ENCODE data around the gene PLEKHA3. TPM values are rescaled to one million over a fixed set of nuclear protein-coding genes. Genes with fewer than 3 reads are reported as not detected.
"Not testable (repeated sequence)": the region's sequence is repeated elsewhere in the genome, so short reads cannot be mapped to it uniquely, and the experiment has no call there.

Gene PLEKHA3
- polyA plus RNA-seq, 4 donors = 2.9 to 13.1 (median 3.7) TPM

DNA sequence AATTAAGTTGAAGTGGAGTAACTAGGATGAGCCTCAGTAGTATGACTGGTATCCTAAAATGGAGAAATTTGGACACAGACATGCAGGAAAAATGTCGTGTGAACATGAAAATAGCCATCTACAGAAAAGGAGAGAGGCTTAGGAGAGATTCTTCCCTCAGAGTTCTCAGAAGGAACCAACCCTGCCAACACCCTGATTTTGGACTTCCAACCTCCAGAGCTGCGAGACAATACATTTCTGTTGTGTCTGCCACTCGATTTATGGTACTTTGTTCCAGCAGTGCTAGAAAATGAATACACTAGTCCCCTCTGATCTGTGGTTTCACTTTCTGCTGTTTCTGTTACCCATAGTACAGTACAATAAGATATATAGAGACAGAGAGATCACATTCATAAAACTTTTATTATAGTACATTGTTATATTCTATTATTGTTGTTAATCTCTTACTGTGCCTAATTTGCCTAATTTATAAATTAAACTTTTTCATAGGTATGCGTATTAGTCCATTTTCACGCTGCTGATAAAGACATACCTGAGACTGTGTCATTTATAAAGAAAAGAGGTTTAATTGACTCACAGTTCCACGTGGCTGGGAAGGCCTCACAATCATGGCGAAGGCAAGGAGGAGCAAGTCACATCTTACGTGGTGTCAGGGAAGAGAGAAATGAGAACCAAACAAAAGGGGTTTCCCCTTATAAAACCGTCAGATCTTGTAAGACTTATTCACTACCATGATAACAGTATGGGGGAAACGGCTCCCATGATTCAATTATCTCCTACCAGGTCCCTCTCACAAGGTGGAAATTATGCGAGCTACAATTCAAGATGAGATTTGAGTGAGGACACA is 41.3 kb downstream of the PLEKHA3 start:
- no peaks in the 10 kb centered on the region for H3K4me1 ChIP-seq (ENCODE audit: control insufficient read depth in 3 of 3, insufficient read depth in 2 of 3, low read depth in 1 of 3, low read length in 2 of 3)
- 79 to 84% (median 81%) methylated on average over 11 of the region's 11 CpGs for WGBS, 3 donors
- no peak overlapping the region for H3K27ac ChIP-seq (ENCODE audit: low read depth in 1 of 3, low read length in 2 of 3)
- DNase-seq = no peak
- H3K36me3 ChIP-seq (ENCODE audit: control insufficient read depth in 3 of 3, insufficient read depth in 2 of 3, low read depth in 1 of 3, low read length in 3 of 3) = peaks cover 0 to 6% (median 5%) of the 10 kb centered on the region in 3 donors
- no peak for FAIRE-seq
- H3K4me3 ChIP-seq (ENCODE audit: low read depth in 1 of 3, low read length in 3 of 3) = no peak overlapping the region
- H3K9me3 ChIP-seq (ENCODE audit: control insufficient read depth in 2 of 2, insufficient read depth in 1 of 2, low read depth in 1 of 2, low read length in 1 of 2) = peaks cover 0 to 2% of the 10 kb centered on the region in 2 donors
- H3K27me3 ChIP-seq (ENCODE audit: control insufficient read depth in 3 of 3, insufficient read depth in 3 of 3, low read length in 3 of 3) = no peaks in the 10 kb centered on the region

DNA sequence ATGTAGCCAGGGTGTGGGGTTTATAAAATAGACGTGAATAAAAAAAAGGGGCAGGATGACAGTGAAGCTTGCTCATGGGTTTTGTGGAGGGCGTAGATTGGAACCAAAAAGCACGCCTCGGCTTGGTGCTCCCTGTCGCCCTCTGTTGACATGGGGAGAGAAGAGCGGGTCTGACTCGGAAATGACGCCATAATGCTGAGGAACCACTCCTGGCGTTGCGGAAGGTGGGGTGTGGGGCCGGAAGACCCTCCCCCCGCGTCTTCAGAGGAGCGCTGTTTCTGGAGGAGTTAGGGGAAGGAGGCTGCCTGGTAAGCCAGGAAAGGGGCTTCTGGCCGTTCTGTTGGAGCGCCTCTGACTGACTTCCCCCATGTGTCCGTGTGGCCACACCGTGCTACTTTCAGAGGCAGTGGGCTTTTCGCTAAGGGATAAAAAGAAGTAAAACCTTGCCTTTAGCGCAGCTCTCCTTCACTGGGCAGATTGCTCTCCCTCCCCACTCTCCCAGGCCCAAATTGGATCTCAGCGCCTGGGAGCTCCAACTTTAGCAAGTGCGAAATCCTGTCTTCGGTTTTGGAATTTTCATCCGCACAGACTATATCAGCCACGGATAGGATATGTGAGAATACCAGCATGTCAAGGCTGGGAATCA is 42.8 kb downstream of the PLEKHA3 start:
- no peaks in the 10 kb centered on the region for H3K4me1 ChIP-seq (ENCODE audit: control insufficient read depth in 3 of 3, insufficient read depth in 2 of 3, low read depth in 1 of 3, low read length in 2 of 3)
- DNase-seq = peak; percentile 81 to 89
- peaks cover 0 to 5% (median 4%) of the 10 kb centered on the region in 3 donors for H3K36me3 ChIP-seq (ENCODE audit: control insufficient read depth in 3 of 3, insufficient read depth in 2 of 3, low read depth in 1 of 3, low read length in 3 of 3)
- no peaks in the 10 kb centered on the region for H3K27me3 ChIP-seq (ENCODE audit: control insufficient read depth in 3 of 3, insufficient read depth in 3 of 3, low read length in 3 of 3)
- 12 to 19% (median 16%) methylated on average over 24 to 25 of the region's 25 CpGs for WGBS, 3 donors
- peaks cover 0 to 2% of the 10 kb centered on the region in 2 donors for H3K9me3 ChIP-seq (ENCODE audit: control insufficient read depth in 2 of 2, insufficient read depth in 1 of 2, low read depth in 1 of 2, low read length in 1 of 2)
- peak overlapping the region; percentile 60 to 87 (median 69) for H3K27ac ChIP-seq (ENCODE audit: low read depth in 1 of 3, low read length in 2 of 3)
- no peak for FAIRE-seq
- H3K4me3 ChIP-seq (ENCODE audit: low read depth in 1 of 3, low read length in 3 of 3) = peak overlapping the region; percentile 66 to 77 (median 74)

DNA sequence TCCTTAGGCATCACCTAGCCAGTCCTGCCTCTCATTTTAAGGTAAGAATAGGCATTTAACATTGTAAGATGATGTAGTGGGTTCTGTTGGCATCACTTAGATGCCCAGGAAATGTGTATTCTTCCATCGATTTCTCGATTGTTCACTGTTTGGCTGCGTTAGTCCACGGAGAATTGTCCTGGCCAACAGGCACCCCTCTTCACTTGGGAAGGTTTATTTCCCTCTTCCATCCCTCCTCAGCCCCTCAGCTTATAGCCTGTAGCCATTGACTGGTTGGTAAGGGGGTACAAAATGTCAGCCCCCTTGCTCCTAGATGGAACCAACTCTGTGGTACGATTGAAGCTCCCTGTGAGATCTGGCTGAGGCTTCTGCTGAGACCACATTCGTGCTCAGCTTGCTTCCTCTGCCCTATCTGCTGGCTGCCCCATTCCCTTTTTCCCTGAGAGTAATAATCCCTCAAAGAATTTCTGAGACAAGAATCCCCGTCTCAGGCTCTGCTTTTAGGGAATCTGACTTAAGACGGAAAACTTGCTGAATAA is 43.4 kb downstream of the PLEKHA3 start:
- Histone ChIP-seq H3K36me3 (ENCODE audit: control insufficient read depth in 3 of 3, insufficient read depth in 2 of 3, low read depth in 1 of 3, low read length in 3 of 3) (peaks cover 0 to 2% (median under 1%) of the 10 kb centered on the region in 3 donors), H3K4me1 (ENCODE audit: control insufficient read depth in 3 of 3, insufficient read depth in 2 of 3, low read depth in 1 of 3, low read length in 2 of 3) (no peaks in the 10 kb centered on the region), H3K4me3 (ENCODE audit: low read depth in 1 of 3, low read length in 3 of 3) (peak overlapping the region; percentile 66 to 77 (median 74)), H3K27me3 (ENCODE audit: control insufficient read depth in 3 of 3, insufficient read depth in 3 of 3, low read length in 3 of 3) (no peaks in the 10 kb centered on the region), H3K9me3 (ENCODE audit: control insufficient read depth in 2 of 2, insufficient read depth in 1 of 2, low read depth in 1 of 2, low read length in 1 of 2) (peaks cover 0 to 2% of the 10 kb centered on the region in 2 donors), H3K27ac (ENCODE audit: low read depth in 1 of 3, low read length in 2 of 3) (peak overlapping the region in 2 of 3 donors; percentile 69 to 87)
- WGBS, 3 donors = 24 to 33% (median 30%) methylated on average over 8 of the region's 8 CpGs
- DNase-seq = peak in 1 of 2 donors; percentile 7
- no peak for FAIRE-seq

DNA sequence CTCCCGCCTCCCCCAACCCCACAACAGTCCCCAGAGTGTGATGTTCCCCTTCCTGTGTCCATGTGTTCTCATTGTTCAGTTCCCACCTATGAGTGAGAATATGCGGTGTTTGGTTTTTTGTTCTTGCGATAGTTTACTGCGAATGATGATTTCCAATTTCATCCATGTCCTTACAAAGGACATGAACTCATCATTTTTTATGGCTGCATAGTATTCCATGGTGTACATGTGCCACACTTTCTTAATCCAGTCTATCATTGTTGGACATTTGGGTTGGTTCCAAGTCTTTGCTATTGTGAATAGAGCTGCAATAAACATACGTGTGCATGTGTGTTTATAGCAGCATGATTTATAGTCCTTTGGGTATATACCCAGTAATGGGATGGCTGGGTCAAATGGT is 44.8 kb downstream of the PLEKHA3 start:
- H3K27me3 ChIP-seq (ENCODE audit: control insufficient read depth in 3 of 3, insufficient read depth in 3 of 3, low read length in 3 of 3); H3K4me1 ChIP-seq (ENCODE audit: control insufficient read depth in 3 of 3, insufficient read depth in 2 of 3, low read depth in 1 of 3, low read length in 2 of 3); H3K36me3 ChIP-seq (ENCODE audit: control insufficient read depth in 3 of 3, insufficient read depth in 2 of 3, low read depth in 1 of 3, low read length in 3 of 3); DNase-seq; H3K9me3 ChIP-seq (ENCODE audit: control insufficient read depth in 2 of 2, insufficient read depth in 1 of 2, low read depth in 1 of 2, low read length in 1 of 2); FAIRE-seq; H3K4me3 ChIP-seq (ENCODE audit: low read depth in 1 of 3, low read length in 3 of 3); H3K27ac ChIP-seq (ENCODE audit: low read depth in 1 of 3, low read length in 2 of 3): not testable (repeated sequence)
- WGBS, 3 donors = 82 to 97% (median 89%) methylated on average over 1 to 4 of the region's 5 CpGs

DNA sequence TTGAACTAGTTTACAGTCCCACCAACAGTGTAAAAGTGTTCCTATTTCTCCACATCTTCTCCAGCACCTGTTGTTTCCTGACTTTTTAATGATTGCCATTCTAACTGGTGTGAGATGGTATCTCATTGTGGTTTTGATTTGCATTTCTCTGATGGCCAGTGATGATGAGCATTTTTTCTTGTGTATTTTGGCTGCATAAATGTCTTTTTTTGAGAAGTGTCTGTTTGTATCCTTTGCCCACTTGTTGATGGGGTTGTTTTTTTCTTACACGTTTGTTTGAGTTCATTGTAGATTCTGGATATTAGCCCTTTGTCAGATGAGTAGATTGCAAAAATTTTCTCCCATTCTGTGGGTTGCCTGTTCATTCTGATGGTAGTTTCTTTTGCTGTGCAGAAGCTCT is 45.2 kb downstream of the PLEKHA3 start:
- not testable (repeated sequence) for H3K27ac ChIP-seq (ENCODE audit: low read depth in 1 of 3, low read length in 2 of 3); FAIRE-seq; DNase-seq; H3K27me3 ChIP-seq (ENCODE audit: control insufficient read depth in 3 of 3, insufficient read depth in 3 of 3, low read length in 3 of 3); H3K9me3 ChIP-seq (ENCODE audit: control insufficient read depth in 2 of 2, insufficient read depth in 1 of 2, low read depth in 1 of 2, low read length in 1 of 2); H3K4me3 ChIP-seq (ENCODE audit: low read depth in 1 of 3, low read length in 3 of 3); H3K36me3 ChIP-seq (ENCODE audit: control insufficient read depth in 3 of 3, insufficient read depth in 2 of 3, low read depth in 1 of 3, low read length in 3 of 3); H3K4me1 ChIP-seq (ENCODE audit: control insufficient read depth in 3 of 3, insufficient read depth in 2 of 3, low read depth in 1 of 3, low read length in 2 of 3)
- WGBS, 3 donors = 83 to 100% (median 95%) methylated on average over 1 of the region's 1 CpG

DNA sequence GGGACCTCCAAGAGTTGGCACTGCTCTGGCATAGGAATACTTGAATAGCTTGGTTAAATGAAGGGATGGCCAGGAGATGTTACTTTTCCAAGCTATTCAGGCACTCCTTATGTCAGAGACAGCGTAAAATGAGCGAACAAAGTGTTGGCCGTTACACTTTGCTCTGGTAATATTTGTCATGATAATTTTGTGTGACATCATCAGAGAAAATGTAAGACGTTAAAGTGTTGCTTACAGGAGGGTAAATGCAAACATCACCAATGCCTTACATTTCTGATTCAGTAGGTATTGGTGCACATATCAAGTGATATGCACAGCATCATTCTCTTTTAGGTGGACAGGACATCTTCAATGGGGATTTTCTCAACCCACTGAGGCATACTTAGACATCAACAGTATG is 46.0 kb downstream of the PLEKHA3 start:
- DNase-seq = no peak
- WGBS, 3 donors = 94 to 97% (median 95%) methylated on average over 4 of the region's 4 CpGs
- Histone ChIP-seq H3K36me3 (ENCODE audit: control insufficient read depth in 3 of 3, insufficient read depth in 2 of 3, low read depth in 1 of 3, low read length in 3 of 3) (peaks cover 0 to 5% (median 0%) of the 10 kb centered on the region in 3 donors), H3K4me1 (ENCODE audit: control insufficient read depth in 3 of 3, insufficient read depth in 2 of 3, low read depth in 1 of 3, low read length in 2 of 3) (no peaks in the 10 kb centered on the region), H3K27ac (ENCODE audit: low read depth in 1 of 3, low read length in 2 of 3) (no peak overlapping the region), H3K27me3 (ENCODE audit: control insufficient read depth in 3 of 3, insufficient read depth in 3 of 3, low read length in 3 of 3) (no peaks in the 10 kb centered on the region), H3K9me3 (ENCODE audit: control insufficient read depth in 2 of 2, insufficient read depth in 1 of 2, low read depth in 1 of 2, low read length in 1 of 2) (peaks cover 0 to 2% of the 10 kb centered on the region in 2 donors), H3K4me3 (ENCODE audit: low read depth in 1 of 3, low read length in 3 of 3) (no peak overlapping the region)
- no peak for FAIRE-seq

DNA sequence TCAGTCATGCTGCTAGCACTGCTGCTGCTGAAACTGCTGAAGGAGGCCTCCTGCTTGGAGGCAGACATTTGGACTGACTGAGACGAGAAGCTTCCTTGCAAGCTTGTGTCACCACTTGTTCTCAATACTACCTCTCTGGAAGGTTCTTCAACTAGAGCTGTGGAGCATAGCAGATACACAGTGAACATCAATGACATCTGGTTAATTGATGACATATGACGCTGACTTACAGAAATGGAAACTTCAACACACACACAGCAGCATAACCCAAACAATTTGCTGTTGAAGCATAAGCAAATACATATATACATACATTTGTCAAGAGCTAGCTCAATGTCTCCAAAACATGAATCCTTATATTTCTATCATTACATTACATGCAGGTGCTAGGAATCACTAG is 47.3 kb downstream of the PLEKHA3 start:
- Histone ChIP-seq H3K36me3 (ENCODE audit: control insufficient read depth in 3 of 3, insufficient read depth in 2 of 3, low read depth in 1 of 3, low read length in 3 of 3) (peaks cover 0 to 16% (median 2%) of the 10 kb centered on the region in 3 donors), H3K4me1 (ENCODE audit: control insufficient read depth in 3 of 3, insufficient read depth in 2 of 3, low read depth in 1 of 3, low read length in 2 of 3) (no peaks in the 10 kb centered on the region), H3K9me3 (ENCODE audit: control insufficient read depth in 2 of 2, insufficient read depth in 1 of 2, low read depth in 1 of 2, low read length in 1 of 2) (peaks cover 0 to 2% of the 10 kb centered on the region in 2 donors), H3K27ac (ENCODE audit: low read depth in 1 of 3, low read length in 2 of 3) (no peak overlapping the region), H3K27me3 (ENCODE audit: control insufficient read depth in 3 of 3, insufficient read depth in 3 of 3, low read length in 3 of 3) (no peaks in the 10 kb centered on the region), H3K4me3 (ENCODE audit: low read depth in 1 of 3, low read length in 3 of 3) (no peak overlapping the region)
- no peak for DNase-seq
- FAIRE-seq = no peak
- 64 to 91% (median 85%) methylated on average over 2 of the region's 2 CpGs for WGBS, 3 donors

DNA sequence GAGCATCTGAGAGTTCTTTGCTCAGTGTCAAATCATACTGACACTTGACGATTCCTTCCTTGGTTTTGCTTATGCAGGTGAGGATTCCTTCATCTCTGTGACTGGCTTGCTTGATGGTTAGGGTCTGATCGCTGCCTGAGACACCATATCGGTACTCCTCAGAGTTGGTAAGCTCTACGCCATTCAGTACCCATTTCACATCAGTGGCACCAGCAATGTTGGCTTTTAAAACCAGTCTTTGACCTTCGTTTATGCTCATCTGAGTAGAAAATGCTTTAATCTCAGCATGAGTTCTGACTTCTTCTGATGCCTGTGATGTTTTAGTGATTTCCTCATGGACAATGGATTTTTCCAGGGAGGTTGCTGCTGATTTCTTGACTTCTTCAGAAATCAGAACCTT is 48.4 kb downstream of the PLEKHA3 start:
- Histone ChIP-seq H3K4me3 (ENCODE audit: low read depth in 1 of 3, low read length in 3 of 3) (no peak overlapping the region), H3K9me3 (ENCODE audit: control insufficient read depth in 2 of 2, insufficient read depth in 1 of 2, low read depth in 1 of 2, low read length in 1 of 2) (no peaks in the 10 kb centered on the region), H3K4me1 (ENCODE audit: control insufficient read depth in 3 of 3, insufficient read depth in 2 of 3, low read depth in 1 of 3, low read length in 2 of 3) (no peaks in the 10 kb centered on the region), H3K36me3 (ENCODE audit: control insufficient read depth in 3 of 3, insufficient read depth in 2 of 3, low read depth in 1 of 3, low read length in 3 of 3) (peaks cover 0 to 21% (median 4%) of the 10 kb centered on the region in 3 donors), H3K27ac (ENCODE audit: low read depth in 1 of 3, low read length in 2 of 3) (no peak overlapping the region), H3K27me3 (ENCODE audit: control insufficient read depth in 3 of 3, insufficient read depth in 3 of 3, low read length in 3 of 3) (no peaks in the 10 kb centered on the region)
- FAIRE-seq (no peak), DNase-seq (no peak)
- WGBS, 3 donors = 93 to 95% (median 95%) methylated on average over 5 of the region's 5 CpGs
